Suprapubic skin (tissue), 3 donors: ENCODE measurements around the gene RHOF.

Experiments
- POLR2AphosphoS5 ChIP-seq, 3 donors: sonication (generic); formaldehyde crosslinking; IDR thresholded peaks; one replicate each; pipeline ENCODE4 v1.6.1; 2017; ENCODE audit warnings: antibody characterized with exemption in 3 of 3
- TF ChIP-seq, protein P1 (sequence below), 2 donors: fragments of 200-600 bp in 1 of 2; fragments of 450-650 bp in 1 of 2; sonication (generic) in 1 of 2; IDR thresholded peaks; one replicate each; pipeline ENCODE4 v1.5.1; 2016 to 2019; ENCODE audit warnings: antibody characterized with exemption in 2 of 2, mild to moderate bottlenecking in 1 of 2, moderate library complexity in 1 of 2

- TF ChIP-seq POLR2AphosphoS5 (IDR thresholded peaks at IDR 0.05), result no peak
- TF ChIP-seq, protein P1, sequence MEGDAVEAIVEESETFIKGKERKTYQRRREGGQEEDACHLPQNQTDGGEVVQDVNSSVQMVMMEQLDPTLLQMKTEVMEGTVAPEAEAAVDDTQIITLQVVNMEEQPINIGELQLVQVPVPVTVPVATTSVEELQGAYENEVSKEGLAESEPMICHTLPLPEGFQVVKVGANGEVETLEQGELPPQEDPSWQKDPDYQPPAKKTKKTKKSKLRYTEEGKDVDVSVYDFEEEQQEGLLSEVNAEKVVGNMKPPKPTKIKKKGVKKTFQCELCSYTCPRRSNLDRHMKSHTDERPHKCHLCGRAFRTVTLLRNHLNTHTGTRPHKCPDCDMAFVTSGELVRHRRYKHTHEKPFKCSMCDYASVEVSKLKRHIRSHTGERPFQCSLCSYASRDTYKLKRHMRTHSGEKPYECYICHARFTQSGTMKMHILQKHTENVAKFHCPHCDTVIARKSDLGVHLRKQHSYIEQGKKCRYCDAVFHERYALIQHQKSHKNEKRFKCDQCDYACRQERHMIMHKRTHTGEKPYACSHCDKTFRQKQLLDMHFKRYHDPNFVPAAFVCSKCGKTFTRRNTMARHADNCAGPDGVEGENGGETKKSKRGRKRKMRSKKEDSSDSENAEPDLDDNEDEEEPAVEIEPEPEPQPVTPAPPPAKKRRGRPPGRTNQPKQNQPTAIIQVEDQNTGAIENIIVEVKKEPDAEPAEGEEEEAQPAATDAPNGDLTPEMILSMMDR (IDR thresholded peaks at IDR 0.05), result no peak
Measured at GRCh38 chr12:121733849-121734248, 59.6 kb downstream of the RHOF start.
